GM23338 (cell line): Measurements from ENCODE around the gene PDHX.
"Not testable (repeated sequence)": the region's sequence is repeated elsewhere in the genome, so short reads cannot be mapped to it uniquely, and the experiment has no call there.

Experiments used
- CREB1 ChIP-seq: fragments of 250-450 bp; sonication (Bioruptor Pico); IDR thresholded peaks from 2 replicates; pipeline ENCODE4 v1.5.0; 2020; ENCODE audit warnings: low read depth, mild to moderate bottlenecking, moderate library complexity
- CTCF ChIP-seq, 2 experiments: fragments of 200-600 bp in 1 of 2; sonication (generic) in 1 of 2; conservative IDR thresholded peaks; 2 replicates each; pipeline versions ENCODE4 v1.5.1 to v1.6.1; 2016 to 2017; ENCODE audit warnings: antibody characterized with exemption in 2 of 2, low read depth in 2 of 2, mild to moderate bottlenecking in 2 of 2, moderate library complexity in 1 of 2
- EZH2 ChIP-seq: fragments of 200-600 bp; sonication (generic); IDR thresholded peaks from one replicate; pipeline ENCODE4 v1.8.0; 2017; ENCODE audit warnings: antibody characterized with exemption, mild to moderate bottlenecking, low read depth; ENCODE audit not compliant: unreplicated experiment
- EZH2phosphoT487 ChIP-seq: fragments of 200-600 bp; sonication (generic); IDR thresholded peaks from one replicate; pipeline ENCODE4 v1.8.1; 2018; ENCODE audit warnings: antibody characterized with exemption; ENCODE audit not compliant: unreplicated experiment
- NANOG ChIP-seq: IDR thresholded peaks from 2 replicates; pipeline ENCODE4 v1.6.1; 2016; ENCODE audit warnings: antibody characterized with exemption, borderline replicate concordance
- POLR2AphosphoS5 ChIP-seq: IDR thresholded peaks from 2 replicates; pipeline ENCODE4 v1.6.1; 2016; ENCODE audit warnings: antibody characterized with exemption, low read depth
- REST ChIP-seq: IDR thresholded peaks from one replicate; pipeline ENCODE4 v1.6.1; 2018; ENCODE audit warnings: antibody characterized with exemption; ENCODE audit not compliant: unreplicated experiment
- TF ChIP-seq, protein P1 (sequence below): fragments of 250-450 bp; sonication (Bioruptor Pico); IDR thresholded peaks from 2 replicates; pipeline ENCODE4 v1.5.0; 2020; ENCODE audit warnings: mild to moderate bottlenecking, moderate library complexity
- TF ChIP-seq, protein P2 (sequence below): IDR thresholded peaks from 2 replicates; pipeline ENCODE4 v1.6.1; 2016; ENCODE audit warnings: antibody characterized with exemption

GRCh38 chr11:35023940-35024339 lies 107.5 kb downstream of the PDHX start:
- not testable (repeated sequence) for TF ChIP-seq CTCF (conservative IDR thresholded peaks at IDR 0.05; ENCODE audit: low read depth in 2 of 2); CREB1 (CRISPR knock-in tag); NANOG; EZH2; EZH2phosphoT487; POLR2AphosphoS5; REST
- TF ChIP-seq, protein P1, sequence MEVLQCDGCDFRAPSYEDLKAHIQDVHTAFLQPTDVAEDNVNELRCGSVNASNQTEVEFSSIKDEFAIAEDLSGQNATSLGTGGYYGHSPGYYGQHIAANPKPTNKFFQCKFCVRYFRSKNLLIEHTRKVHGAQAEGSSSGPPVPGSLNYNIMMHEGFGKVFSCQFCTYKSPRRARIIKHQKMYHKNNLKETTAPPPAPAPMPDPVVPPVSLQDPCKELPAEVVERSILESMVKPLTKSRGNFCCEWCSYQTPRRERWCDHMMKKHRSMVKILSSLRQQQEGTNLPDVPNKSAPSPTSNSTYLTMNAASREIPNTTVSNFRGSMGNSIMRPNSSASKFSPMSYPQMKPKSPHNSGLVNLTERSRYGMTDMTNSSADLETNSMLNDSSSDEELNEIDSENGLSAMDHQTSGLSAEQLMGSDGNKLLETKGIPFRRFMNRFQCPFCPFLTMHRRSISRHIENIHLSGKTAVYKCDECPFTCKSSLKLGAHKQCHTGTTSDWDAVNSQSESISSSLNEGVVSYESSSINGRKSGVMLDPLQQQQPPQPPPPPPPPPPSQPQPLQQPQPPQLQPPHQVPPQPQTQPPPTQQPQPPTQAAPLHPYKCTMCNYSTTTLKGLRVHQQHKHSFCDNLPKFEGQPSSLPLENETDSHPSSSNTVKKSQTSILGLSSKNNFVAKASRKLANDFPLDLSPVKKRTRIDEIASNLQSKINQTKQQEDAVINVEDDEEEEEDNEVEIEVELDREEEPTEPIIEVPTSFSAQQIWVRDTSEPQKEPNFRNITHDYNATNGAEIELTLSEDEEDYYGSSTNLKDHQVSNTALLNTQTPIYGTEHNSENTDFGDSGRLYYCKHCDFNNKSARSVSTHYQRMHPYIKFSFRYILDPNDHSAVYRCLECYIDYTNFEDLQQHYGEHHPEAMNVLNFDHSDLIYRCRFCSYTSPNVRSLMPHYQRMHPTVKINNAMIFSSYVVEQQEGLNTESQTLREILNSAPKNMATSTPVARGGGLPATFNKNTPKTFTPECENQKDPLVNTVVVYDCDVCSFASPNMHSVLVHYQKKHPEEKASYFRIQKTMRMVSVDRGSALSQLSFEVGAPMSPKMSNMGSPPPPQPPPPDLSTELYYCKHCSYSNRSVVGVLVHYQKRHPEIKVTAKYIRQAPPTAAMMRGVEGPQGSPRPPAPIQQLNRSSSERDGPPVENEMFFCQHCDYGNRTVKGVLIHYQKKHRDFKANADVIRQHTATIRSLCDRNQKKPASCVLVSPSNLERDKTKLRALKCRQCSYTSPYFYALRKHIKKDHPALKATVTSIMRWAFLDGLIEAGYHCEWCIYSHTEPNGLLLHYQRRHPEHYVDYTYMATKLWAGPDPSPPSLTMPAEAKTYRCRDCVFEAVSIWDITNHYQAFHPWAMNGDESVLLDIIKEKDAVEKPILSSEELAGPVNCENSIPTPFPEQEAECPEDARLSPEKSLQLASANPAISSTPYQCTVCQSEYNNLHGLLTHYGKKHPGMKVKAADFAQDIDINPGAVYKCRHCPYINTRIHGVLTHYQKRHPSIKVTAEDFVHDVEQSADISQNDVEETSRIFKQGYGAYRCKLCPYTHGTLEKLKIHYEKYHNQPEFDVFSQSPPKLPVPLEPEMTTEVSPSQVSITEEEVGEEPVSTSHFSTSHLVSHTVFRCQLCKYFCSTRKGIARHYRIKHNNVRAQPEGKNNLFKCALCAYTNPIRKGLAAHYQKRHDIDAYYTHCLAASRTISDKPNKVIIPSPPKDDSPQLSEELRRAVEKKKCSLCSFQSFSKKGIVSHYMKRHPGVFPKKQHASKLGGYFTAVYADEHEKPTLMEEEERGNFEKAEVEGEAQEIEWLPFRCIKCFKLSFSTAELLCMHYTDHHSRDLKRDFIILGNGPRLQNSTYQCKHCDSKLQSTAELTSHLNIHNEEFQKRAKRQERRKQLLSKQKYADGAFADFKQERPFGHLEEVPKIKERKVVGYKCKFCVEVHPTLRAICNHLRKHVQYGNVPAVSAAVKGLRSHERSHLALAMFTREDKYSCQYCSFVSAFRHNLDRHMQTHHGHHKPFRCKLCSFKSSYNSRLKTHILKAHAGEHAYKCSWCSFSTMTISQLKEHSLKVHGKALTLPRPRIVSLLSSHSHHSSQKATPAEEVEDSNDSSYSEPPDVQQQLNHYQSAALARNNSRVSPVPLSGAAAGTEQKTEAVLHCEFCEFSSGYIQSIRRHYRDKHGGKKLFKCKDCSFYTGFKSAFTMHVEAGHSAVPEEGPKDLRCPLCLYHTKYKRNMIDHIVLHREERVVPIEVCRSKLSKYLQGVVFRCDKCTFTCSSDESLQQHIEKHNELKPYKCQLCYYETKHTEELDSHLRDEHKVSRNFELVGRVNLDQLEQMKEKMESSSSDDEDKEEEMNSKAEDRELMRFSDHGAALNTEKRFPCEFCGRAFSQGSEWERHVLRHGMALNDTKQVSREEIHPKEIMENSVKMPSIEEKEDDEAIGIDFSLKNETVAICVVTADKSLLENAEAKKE (CRISPR knock-in tag): not testable (repeated sequence)
- TF ChIP-seq, protein P2, sequence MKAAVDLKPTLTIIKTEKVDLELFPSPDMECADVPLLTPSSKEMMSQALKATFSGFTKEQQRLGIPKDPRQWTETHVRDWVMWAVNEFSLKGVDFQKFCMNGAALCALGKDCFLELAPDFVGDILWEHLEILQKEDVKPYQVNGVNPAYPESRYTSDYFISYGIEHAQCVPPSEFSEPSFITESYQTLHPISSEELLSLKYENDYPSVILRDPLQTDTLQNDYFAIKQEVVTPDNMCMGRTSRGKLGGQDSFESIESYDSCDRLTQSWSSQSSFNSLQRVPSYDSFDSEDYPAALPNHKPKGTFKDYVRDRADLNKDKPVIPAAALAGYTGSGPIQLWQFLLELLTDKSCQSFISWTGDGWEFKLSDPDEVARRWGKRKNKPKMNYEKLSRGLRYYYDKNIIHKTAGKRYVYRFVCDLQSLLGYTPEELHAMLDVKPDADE: not testable (repeated sequence)
